Stimulated activated CD8-positive, alpha-beta memory T cell treated with anti-CD3 and anti-CD28 coated beads, Interleukin-7, amount 100 ng/mL, for 48 hours (primary cell): Measurements from ENCODE around the gene ZDHHC19.
"Not testable (repeated sequence)": the region's sequence is repeated elsewhere in the genome, so short reads cannot be mapped to it uniquely, and the experiment has no call there.

Experiments
- DNase-seq, 2 donors: peaks; one replicate each; pipeline ENCODE4 v3.0.0-alpha.2; 2020; ENCODE audit warnings: low read depth in 1 of 2; ENCODE audit errors: extremely low read depth in 1 of 2

ZDHHC19 gene, protein sequence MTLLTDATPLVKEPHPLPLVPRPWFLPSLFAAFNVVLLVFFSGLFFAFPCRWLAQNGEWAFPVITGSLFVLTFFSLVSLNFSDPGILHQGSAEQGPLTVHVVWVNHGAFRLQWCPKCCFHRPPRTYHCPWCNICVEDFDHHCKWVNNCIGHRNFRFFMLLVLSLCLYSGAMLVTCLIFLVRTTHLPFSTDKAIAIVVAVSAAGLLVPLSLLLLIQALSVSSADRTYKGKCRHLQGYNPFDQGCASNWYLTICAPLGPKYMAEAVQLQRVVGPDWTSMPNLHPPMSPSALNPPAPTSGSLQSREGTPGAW

DNA sequence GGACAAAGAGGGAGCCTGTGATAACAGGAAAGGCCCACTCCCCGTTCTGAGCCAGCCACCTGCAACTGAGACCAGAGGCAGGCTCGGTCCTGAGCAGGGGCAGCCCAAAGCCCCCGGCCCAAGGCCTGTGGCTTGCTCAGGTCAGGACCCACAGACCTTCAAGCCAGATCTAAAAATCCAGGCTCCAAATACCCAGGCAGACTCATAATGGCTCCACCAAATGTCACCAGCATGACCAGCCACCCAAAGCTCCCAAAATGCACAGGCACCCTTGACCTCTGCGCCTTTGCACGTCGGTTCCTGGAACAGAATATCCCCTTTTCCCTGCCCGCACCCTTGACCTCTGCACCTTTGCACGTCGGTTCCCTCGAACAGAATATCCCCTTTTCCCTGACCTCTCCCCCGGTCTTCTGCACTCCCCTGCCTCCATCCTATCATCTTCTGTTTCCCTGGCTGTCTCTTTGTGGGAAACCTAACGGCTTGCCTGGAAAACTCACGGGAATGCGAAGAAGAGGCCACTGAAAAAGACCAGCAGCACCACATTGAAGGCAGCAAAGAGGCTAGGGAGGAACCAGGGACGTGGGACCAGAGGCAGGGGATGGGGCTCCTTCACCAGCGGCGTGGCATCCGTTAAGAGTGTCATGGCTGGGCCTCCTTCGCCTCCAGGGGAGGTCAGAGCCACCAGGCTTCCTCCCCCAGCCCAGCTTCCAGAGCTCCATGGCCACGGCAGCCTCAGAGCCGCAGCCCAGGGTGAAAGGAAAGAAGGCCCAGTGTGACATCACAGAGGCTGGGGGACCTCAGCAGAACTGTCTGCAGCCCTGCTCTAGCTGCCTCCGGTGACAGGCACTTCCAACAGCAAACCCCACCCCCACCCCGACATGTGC lies at the start of gene ZDHHC19:
TSS of gene ZDHHC19 (minus strand) at position 728 of the 884 bp plus-strand sequence. CDS start at position 643, 85 bp downstream.
- no peak for DNase-seq

DNA sequence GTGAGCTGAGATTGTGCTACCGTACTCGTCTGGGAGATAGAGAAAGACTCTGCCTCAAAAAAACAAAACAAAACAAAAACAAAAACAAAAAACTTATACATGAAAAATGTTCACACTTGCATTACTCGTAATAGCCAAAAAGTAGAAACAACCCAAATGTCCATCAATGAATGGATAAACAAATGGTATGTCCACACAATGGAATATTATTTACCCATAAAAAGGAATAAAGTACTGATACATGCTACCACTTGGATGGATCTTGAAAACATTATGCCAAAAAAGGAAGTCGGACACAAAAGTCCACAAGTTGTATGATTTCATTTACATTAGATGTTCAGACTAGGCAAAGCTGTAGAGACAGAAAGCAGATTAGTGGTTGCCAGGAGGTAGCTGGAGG lies 49.6 kb upstream of the ZDHHC19 start:
- no peak for DNase-seq

DNA sequence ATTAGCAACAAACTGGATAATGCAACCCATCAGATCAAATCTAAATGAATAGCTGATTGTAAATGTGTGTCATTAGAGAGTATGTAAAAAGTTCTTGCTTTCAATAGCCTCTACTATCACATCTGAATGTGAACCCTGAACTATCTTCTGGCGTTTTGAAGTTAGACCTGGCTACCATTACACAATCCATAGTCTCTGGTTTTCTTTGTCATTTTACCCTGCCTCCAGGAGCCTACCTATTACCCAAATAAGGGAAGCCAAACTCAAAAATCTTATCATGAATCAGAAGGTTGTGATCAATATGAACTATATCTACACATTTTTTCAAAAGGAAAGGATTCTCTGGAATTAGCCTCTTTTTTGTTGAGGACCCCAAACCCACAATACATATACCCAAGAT lies 44.6 kb upstream of the ZDHHC19 start:
- DNase-seq = no peak

DNA sequence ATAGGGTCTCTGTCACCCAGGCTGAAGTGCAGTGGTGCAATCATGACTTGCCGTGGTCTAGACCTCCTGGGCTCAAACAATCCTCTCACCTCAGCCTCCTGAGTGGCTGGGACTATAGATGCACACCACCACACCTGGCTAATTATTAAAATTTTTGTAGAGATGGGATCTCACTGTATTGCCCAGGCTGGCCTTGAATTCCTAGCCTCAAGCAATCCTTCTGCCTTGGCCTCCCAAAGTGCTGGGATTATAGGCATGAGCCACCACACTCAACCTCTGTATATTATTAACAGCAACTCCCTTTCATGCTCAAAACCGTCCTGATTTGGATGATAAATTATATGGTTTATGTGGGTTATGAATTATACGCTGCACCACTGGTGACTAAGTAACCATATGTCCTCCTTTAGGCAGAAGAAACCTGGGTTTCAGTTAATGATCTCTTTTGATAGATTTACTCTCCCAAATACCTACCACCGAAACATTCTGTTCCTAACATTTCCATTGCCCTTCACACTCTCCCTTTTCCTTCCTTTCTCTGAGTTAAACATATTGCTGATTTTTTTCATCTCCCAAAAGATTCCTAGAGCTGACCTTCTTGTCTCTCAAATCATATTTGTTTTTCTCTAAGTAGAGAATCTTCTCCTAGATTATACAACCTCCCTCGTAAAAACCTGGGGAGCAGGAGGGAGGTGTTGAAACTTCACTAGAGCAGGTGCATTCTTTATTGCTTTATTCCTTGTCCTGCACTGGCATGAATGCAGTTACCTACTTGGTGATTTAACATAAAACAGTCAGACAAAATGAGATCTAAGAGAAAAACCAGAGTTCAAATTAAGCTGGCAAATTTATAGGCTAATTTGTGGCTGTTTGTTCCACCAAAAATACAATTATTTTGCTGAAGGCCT lies 43.4 kb upstream of the ZDHHC19 start:
- no peak for DNase-seq

DNA sequence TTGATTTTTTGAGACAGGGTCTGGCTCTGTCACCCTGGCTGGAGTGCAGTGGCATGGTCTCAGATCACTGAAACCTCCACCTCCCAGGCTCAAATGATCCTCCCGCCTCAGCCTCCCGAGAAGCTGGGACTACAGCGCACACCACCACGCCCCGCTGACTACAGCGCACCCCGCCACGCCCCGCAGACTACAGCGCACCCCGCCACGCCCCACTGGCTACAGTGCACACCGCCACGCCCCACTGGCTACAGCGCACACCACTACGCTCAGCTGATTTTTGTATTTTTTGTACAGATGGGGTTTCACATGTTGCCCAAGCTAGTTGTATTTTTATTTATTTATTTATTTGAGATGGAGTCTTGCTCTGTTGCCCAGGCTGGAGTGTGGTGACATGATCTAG lies 40.7 kb upstream of the ZDHHC19 start:
- no peak for DNase-seq

DNA sequence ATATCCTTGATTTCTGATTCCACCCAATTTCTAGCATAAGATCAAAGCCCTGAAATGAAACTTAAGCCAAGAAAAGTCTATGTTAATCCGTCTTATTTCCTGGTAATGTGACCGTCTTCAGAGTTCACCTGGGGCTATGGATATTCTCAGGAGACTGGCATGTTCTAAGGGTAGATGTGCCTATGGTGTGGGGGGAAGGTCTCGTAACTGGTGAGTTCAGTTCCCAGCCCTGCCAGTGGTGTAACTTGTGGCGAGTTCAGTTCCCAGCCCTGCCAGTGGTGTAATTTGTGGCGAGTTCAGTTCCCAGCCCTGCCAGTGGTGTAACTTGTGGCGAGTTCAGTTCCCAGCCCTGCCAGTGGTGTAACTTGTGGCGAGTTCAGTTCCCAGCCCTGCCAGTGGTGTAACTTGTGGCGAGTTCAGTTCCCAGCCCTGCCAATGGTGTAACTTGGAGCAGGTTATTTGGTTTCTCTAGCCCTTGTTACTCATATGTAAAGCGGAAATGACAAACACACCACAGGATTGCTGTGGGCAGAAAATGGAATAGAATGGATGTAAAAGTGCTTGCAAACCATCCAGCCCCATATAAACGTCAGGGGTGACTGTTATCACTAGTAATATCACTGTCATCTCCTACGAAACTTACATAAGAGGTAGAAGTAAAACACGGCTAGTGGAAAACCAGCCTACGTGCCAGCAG lies 35.6 kb upstream of the ZDHHC19 start:
- no peak for DNase-seq

DNA sequence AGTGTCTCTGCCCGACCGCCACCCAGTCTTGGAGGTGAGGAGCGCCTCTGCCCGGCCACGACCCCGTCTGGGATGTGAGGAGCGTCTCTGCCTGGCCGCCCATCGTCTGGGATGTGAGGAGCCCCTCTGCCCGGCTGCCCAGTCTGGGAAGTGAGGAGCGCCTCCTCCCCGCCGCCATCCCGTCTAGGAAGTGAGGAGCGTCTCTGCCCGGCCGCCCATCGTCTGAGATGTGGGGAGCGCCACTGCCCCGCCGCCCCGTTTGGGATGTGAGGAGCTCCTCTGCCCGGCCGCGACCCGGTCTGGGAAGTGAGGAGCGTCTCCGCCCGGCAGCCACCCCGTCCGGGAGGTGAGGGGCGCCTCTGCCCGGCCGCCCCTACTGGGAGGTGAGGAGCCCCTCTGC lies 33.0 kb upstream of the ZDHHC19 start:
- not testable (repeated sequence) for DNase-seq

DNA sequence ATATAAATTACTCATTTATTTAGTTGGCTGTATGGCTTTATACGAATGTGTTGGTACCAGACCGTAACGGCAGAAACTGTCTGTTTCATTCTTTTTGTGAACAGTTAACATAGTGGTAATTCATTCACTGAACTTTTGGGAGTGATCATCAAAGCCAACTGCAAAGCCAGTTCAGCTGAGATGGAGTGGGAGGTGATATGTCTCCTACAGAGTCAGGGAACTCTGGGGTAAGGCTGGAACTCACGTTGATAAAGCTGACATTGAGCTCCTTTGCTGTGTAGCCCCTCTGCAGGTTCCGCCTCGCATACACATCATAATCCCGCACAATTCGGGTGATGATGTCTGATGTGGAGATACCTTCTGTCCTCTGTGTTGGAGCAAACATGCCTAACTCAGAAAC lies 30.5 kb upstream of the ZDHHC19 start:
- no peak for DNase-seq

DNA sequence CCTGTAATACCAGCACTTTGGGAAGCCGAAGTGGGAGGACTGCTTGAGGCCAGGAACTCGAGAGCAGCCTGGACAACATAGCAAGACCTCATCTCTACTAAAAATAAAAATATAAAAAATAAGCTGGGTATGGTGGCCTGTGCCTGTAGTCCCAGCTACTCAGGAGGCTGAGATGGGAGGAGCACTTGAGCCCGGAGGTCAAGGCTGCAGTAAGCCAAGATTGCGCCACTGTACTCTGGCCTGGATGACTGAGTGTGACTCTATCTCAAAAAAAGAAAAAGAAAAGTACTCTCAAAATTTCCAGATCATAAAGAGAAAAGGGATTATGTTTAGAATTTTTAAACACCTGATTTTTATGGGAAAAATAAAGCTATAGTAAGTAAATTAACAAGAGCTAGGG lies 29.2 kb upstream of the ZDHHC19 start:
- DNase-seq = no peak

DNA sequence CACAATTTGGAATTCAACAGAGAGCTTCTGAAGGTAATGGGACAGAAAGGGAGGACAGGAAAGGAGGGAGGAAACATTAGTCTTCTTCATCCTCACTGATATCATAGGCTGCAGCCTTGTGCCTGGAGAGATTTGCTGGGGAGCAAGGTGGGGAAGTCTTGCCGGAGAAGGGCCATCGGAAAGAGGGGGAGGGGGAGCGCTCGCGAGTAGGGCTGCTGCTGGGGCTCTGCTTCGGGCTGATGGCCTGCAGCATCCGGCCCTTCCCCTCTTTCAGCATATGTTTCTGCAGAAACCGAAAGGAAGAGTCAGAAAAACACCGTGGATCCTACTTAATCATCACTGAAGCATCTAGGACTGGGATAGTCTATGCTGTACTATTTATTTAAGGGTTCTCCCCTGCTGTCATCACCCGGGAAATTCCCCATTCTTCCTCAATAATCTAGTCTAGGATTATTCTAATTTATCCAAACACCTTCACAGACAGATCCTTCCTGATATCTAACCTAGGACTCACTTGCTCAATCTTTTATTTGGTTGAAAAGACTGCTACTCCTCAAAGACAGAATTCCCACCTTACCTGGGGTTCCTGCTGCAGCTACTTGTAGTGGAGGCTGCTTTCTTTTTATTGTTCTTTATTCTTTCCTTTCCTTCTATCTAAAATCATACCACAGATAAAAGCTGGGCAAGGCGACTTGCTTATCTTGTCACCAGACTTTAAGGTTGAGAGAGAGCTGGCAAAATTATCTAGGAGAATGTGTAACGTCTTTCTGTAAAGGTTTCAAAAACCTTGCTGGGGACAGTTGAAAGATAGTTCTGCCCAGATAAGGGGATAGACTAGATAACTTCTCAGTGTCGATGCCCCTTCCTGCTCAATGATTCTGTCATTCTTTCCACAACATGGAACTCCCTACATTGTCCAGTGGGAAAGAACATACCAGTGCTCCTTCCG lies 27.7 kb upstream of the ZDHHC19 start:
- DNase-seq = no peak

DNA sequence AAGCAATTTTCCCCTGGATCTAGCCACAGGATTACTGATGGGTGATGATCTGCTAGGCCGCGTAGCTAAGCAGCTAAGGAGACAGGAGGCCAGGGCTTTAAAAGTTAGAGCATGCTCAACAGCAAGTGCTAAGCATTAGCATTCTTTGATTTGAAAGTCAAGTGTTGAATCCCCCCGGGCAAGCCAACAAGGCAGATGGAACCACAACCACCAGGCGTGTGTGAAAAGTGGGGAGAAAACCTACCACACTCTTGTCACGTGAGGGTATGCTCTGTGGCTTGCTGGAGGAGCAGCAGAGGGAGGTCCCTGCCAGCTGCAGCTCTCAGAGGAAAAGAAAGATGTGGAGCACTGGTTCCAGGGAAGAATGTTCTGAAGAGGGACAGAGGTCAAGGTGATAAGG lies 26.0 kb upstream of the ZDHHC19 start:
- no peak for DNase-seq

DNA sequence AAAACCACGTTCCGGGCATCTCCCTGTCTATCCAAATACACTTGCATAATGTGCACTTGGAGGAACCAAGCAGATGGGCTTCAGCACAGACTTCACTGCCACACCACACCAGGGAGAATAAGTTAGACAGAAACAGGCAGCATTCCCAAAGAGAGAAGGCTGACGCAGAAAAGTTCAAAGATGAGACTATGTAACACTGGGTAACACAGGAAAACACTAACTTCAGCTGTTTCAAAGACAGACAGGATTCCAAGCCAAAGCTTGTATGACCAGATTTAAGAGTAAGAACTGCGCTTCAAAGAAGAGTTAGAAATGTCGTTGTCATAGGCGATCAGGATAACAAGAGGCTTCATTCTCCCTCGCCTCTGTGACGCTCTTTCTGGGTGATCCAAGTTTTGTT lies 25.0 kb upstream of the ZDHHC19 start:
- no peak for DNase-seq

DNA sequence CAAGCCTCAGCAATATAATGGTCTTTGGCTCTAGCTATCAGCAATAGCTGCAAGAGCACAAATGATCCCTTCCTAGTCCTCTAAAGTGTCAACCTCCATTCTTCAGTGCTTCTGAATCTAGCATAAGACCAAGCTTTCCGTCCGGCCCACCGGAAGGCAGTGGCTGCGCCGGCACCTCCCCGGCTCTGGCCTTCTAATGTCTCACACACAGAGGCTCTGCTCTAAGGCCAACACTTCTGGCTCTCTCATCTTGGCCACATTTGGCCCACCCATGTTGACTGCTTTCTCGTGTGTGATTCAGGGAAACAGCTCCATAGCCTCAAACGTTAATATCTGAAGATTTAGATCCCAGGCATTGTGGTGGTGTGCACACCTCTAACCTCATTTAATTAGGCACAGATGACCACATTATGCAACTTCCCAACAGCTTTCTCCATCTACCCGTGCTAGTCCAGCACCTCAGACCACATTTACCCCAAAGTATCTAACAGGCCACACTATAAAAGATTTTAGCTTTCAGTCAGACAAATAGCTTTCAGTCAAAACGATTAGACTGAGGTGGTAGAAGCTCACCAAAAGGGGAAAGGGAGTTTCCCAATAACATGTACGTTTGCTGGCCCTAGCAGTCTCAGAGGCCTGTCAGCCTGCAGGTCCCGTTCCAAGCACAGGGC lies 24.4 kb upstream of the ZDHHC19 start:
- no peak for DNase-seq

DNA sequence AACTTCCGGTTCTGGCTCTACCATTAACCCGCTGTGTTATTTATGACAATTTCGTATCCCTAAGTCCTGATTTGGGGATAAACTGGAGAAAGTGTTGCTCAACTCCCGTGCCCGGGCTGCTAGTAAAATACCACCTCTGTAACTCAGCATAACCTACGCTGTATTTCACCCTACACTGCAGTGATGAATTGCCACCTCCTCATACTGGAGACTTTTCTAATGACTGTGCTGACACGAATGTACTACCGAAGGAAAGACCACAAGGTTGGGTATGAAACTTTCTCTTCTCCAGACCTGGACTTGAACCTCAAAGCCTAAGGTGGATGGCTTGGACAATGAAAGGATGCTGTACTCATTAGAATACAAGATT lies 21.7 kb upstream of the ZDHHC19 start:
- DNase-seq = no peak

DNA sequence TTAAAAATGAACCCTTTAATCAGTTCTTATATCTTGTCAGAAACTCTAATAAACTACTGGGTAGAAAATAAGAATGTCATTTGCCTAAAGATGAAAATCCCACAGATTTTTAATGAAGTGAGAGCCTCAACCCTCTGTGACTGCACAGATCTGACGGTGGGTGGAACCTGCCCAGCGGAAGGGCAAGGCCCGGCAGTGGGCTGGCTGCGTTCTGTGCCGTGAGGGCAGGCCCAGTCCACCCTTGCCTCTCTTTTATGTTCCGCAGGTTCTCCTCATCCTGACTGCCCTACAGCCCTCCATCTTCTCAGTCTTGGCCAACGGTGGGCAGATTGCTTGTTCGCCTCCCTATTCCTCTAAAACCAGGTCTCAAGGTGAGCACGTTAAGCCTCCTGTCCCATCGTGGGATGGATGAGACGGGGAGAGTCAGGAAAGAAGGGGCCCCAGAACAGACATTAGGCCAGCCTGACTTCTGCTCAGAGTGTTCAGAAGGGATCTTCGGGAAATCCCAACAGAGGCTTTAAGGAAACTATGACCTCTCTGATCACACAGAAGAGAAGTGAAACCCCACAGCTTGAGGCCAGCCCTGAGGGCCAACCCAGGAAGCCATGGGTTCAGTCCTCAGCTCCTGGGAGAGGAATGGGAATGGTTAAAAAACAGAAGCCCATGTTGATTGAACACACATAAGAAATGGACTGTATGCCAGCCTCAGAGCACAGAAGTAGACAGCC lies 21.1 kb upstream of the ZDHHC19 start:
- no peak for DNase-seq

DNA sequence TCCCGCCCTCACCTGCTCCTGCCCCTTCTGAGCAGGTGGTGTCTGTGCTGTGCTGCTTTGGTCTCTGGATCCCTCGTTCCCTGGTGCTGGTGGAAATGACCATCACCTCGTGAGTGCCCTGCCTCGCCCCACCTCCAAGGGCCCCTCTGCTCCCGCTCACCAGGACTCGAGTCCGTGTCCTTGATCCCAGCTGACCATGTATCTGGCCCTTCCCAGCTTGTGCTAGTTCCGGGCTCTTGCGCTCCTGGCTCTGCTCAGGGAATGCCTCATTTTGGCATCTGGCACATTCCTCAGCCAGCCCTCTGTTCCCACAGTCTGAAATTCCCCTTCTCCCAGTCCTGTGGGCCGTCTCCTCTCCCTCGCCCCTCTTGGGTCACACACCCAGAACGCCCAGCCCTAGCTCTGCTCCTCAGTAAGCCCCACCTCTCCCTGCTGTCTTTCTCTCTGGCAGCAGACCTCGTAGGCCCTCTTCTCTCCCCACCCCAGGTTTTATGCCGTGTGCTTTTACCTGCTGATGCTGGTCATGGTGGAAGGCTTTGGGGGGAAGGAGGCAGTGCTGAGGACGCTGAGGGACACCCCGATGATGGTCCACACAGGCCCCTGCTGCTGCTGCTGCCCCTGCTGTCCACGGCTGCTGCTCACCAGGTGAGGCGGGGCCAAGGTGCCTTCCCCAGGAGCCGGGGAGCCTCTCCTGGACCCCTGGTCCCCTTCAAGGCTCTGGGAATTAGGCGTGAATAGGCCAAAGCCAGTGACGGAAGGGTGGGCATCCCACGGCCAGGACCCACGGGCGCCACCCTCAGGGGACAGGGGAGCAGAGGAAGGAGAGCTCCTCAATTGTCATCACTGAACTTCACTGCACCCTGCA lies 16.7 kb upstream of the ZDHHC19 start:
- no peak for DNase-seq

DNA sequence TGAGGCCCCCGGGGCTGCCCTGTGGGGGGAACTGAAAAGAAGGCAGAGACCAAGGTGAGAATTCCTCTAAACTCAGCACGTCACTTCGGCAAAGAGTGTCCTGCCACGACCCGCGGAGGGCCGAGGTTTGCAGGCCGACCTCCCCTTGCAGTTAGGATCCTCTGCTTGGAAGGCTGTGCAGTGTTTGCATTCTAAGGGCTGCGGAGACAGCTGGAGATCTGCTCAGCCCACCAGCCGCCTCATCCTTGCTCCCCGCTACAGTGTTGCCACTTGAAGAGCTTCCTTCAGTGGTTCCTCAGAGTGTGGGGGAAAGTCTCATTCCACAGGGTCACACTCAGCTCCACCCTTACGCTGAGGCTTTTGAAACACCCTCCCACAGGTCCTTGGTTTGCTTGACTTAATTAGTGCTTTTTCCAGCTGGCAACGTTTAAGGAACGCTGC lies 15.9 kb upstream of the ZDHHC19 start:
- DNase-seq = no peak
